SIG-M5 treated with dmso at 0.1 percent for 504 hours (cell line): Measurements from ENCODE around the gene DNAJB6.
"Not testable (repeated sequence)": the region's sequence is repeated elsewhere in the genome, so short reads cannot be mapped to it uniquely, and the experiment has no call there.

Source experiments
- DNase-seq: peaks from one replicate; lab custom pipeline; 2025; ENCODE audit not compliant: unreplicated experiment; lab: John Stamatoyannopoulos, UW

The DNAJB6 gene

DNA sequence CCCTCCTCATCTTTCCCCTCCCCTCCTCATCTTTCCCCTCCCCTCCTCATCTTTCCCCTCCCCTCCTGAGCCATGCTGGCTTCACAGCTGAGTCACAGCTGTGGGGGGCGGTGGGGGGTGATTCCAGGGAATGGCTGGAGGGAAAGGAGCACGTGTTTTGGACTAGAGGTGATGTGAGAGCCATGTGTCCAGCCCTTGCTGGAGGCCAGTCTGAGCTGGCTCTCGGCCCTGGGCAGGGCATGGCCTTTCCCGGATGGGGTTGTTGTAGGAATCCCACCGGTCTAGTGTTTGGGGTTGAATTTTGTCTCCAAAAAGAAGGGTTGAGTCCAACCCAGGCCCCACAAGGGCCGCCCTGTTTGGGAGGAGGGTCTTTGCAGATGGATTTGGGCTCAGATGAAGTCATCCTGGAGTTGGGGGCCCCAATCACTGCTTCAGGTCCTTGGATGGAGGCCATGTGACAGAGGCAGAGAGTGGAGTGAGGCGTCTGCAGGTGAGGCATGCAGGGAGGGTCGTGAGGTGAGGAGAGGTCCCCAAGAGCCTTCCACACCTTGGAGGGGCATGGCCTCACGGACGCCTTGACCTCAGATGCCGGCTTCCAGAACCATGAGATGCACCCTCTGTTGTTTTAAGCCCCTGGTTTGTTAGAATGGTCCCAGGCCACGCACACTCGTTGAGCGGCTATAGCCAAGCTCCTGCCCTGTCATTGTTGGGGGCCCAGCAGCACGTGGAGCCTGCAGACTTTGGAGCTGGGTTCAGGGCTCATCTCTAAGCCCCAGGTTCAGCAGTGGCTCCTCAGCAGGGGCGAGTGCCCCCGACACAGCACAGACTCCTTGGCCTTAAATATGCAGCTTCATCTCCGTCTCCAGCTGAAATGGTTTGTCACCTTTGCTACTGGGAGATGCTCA, 101.6 kb downstream of the DNAJB6 start:
- no peak for DNase-seq

DNA sequence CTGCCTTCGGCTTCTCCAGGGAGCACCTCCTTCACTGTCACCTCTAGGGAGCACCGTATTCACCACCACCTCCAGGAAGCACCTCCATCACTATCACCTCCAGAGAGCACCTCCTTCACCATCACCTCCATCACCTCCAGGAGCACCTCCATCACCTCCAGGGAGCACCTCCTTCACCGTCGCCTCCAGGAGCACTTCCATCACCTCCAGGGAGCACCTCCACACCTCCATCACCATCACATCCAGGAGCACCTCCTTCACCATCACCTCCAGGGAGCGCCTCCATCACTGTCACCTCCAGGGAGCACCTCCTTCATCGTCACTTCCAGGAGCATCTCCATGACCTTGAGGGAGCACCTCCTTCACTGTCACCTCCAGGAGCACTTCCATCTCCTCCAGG, 102.3 kb downstream of the DNAJB6 start:
- no peak for DNase-seq

DNA sequence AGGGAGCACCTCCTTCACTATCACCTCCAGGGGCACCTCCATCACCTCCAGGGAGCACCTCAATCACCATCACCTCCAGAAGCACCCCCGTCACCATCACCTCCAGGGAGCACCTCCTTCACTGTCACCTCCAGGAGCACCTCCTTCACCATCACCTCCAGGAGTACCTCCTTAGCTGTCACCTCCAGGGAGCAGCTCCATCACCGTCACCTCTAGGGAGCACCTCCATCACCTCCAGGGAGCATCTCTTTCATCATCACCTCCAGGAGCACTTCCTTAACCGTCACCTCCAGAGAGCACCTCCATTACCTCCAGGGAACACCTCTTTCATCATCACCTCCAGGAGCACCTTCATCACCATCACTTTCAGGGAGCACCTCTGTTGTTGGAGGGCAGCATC, 103.0 kb downstream of the DNAJB6 start:
- DNase-seq, result no peak

DNA sequence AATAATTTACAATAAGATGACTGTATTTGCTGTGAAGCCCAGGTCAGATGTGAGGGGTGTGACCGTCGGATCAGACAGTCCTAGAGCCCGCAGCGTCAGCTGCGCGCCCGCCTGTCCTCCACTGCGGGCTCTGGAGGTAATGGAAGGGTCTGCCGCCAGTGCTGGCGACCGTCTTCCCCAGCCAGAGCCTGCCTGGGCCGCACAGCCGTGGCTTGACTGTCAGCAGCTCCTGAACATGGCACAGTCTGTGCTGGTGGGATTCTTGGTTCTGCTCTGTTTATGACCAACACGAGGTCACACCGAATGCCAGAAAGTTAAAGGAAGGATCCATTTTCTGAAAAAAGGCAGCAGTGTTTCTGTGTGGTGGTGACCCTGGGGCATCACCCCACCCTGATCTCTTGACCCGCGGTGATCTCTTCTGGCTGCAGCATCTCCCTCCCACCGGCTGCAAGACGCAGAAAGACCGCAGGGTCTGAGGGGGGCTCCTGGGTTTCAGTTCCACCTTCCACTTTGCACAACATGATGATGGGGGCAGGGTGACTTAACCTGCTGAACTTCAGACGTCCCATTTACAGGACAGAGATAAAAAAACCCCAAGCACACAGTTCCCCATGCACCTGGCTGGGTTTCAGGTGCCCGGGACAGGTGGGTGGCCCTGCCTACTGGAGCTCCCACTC, 103.7 kb downstream of the DNAJB6 start:
- no peak for DNase-seq

DNA sequence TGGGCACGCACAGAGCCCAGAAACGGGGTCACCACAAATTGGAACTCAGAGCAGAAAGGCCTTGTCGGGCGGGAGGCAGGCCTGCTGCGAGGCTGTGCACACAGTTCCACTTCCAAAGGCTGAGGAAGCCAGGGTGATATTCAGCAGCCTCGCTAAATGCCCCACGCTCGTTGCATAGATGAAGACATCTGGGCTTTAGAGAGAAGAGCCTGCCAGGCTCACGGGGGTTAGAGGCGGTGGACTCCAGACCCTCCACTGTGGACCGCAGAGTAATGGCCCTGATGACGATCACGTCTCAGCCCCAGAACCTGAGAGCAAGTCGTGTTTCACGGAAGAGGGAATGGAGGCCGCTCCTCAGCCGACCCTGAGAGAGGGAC, 104.2 kb downstream of the DNAJB6 start:
- DNase-seq, result no peak

DNA sequence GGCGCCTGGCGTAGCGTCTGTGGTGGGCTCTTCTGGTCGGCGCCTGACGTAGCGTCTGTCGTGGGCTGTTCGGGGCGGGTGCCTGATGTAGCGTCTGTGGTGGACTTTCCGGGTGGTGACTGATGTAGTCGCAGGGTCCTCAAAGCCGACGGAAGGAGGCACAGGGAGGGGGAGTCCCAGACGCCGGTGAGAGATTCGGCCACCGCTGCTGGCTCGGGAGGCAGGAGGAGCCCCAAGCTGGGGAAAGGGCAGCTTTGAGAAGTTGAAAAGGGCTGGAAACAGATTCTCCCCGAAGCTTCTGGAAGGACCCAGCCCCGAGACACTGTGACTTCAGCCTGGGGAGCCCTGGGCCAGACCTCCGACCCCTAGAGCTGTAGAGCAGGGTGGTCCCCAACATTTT, 105.7 kb downstream of the DNAJB6 start:
- DNase-seq, result no peak

DNA sequence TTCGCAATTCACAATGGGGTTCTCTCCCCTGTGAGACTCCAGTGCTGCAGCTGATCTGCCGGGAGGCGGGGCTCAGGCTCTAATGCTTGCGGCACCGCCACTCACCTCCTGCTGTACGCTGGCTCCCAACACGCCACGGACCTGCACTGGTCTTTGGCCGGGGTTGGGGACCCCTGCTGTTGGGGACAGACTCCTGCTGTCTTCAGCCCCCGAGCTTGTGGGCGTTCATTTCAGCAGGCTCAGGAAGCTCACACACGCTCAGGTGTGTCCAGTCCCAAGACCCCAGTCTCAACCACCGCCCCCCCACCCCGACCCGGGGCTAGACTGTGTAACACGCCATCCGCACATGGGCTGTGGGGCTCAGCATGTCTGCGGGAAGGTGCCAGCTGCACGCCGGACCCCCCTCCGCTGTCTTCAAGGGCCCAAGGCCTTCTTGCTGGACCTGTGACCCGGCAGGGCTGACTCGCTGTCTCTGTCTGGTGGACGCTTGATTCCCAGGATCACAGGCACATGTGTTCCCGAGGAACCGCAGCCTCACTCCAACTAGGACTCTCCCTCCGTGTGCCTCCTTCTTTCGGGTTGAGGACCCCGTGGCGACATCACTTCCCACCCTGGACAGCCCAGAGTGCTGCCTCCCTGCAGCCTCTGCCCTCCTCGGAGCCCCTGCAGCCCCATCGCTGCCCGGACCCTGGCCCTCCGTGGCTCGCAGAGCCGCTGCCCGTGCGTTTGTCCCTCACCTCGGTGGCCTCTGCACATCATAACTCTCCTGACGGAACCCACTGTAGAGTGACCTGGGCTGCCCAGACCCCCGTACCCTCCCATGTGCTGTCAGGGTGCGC, 106.4 kb downstream of the DNAJB6 start:
- no peak for DNase-seq

DNA sequence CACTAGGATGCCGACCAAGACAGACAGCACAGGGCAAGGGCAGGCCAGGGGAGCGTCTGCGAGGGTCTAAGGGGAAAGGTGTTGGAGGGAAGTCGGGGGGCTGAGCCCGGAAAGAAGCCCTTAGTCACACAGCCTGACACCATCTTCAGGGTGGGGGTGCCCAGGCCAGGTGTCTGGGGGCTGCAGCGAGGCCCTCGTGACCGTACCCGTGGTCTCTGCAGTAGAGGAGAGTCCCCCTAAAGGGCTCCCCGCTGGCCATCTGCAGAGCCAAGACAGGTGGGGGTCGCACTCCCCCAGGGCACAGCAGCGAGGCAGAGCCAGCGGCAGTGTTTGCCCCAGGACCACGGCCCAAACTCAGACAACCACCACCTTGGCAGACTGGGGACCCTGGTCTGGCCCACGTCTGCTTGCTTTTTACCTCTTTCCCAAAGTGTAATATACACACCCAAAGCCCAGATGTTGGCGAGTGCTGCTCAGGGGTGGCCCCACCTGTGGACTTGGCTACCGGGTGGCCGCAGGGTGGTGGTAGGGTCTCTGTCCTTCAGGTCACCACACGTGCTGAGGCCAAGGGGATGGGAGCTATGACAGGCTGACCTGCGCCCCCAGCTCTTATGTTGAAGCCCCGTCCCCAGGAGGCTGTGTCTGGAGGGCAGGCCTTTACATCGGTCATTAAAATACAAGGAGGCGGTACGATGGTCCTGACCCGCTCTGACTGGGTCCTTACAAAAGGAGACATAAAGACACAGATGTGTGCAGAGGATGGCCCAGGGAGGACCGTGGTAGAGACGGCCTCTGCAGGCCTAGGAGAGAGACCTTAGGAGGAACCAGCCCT, 107.4 kb downstream of the DNAJB6 start:
- DNase-seq, result no peak

DNA sequence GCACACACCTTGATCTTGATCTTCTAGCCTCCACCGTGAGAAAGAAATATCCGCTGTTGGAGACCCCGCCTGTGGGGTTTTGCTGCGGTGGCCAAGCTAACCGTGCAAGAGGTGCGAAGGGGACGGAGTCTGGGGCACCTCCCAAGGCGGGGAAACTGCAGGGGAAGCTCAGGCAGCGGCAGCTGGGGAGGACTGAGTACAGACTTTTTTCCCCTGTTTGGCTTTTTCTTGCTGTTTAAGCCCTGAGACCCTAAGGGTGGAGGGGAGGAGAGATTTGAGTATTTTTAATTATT, 108.0 kb downstream of the DNAJB6 start:
- no peak for DNase-seq

DNA sequence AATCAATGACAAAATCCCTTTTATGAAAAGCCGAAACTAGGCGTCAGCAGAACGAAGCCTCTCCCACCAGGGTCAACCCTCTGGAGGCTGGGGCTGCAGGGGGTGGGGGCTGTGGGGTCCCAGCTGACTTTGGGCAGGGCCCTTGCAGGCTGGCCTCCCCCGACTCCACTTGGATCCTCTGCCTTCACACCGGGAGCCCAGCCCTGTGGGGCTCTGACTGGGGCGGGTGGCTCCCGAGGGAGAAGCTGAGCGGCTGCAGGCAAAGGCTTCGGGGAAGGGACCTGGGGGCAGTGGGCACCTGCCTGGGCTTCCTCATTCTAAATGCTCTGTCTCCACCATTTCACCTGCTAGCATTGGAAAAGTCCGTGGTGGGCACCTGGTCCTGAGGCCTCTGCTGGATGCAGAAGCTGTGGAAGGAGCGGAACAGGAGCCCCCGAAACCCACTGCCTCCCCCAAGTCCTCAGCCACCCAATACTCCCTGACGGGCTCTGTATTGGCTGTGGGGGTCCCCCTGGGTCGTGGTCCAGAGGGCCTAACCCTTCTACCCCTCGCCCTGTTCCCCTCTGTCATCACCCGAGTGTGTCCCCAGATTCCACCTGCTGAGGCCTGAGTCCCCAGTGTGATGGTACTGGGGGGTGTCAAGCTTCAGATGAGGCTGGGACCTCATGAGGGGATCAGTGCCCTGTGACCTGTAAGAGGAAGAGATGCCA, 108.6 kb downstream of the DNAJB6 start:
- DNase-seq, result no peak

DNA sequence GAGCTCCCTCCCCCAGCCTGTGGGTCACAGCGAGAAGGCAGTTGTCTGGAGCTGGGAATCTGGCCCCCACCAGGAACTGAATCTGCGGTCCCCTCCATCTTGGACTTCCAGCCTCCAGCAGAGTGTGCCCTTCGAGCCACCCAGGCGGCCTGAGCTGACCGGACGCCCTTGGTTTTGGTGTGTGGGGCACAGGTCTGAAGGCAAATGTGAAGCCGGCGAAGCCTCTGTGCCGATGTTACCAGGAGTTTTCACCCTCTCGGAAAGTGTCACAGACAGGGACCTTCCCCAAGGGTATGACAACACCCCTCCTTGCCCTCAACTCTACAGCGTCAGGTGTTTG, 109.1 kb downstream of the DNAJB6 start:
- DNase-seq, result no peak

DNA sequence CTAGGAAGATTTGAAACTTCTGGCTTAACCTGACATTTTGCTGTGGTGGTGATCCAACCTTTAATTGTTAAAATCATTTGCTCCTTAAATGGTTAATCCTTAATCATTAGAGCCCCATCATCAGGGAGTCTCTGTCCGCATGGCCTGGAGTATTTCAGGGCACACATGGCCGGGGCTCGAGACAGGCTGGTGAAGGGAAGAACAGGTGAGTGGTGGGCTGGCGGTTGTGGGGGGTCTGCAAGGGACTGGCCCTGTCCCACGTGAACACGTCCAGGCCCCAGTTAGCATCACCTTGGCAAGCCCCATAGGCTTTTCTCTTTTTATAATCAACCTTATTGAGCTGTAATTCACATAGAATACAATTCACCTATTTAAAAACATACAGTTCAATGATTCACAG, 109.5 kb downstream of the DNAJB6 start:
- no peak for DNase-seq

DNA sequence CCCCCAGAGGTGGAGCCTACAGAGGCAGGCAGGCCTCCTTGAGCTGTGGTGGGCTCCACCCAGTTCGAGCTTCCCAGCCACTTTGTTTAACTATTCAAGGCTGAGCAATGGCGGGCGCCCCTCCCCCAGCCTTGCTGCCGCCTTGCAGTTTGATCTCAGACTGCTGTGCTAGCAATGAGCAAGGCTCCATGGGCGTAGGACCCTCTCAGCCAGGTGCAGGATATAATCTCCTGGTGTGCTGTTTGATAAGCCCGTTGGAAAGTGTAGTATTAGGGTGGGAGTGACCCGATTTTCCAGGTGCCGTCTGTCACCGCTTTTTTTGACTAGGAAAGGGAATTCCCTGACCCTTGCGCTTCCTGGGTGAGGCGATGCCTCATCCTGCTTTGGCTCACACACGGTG, 117.2 kb downstream of the DNAJB6 start:
- DNase-seq, result not testable (repeated sequence)

DNA sequence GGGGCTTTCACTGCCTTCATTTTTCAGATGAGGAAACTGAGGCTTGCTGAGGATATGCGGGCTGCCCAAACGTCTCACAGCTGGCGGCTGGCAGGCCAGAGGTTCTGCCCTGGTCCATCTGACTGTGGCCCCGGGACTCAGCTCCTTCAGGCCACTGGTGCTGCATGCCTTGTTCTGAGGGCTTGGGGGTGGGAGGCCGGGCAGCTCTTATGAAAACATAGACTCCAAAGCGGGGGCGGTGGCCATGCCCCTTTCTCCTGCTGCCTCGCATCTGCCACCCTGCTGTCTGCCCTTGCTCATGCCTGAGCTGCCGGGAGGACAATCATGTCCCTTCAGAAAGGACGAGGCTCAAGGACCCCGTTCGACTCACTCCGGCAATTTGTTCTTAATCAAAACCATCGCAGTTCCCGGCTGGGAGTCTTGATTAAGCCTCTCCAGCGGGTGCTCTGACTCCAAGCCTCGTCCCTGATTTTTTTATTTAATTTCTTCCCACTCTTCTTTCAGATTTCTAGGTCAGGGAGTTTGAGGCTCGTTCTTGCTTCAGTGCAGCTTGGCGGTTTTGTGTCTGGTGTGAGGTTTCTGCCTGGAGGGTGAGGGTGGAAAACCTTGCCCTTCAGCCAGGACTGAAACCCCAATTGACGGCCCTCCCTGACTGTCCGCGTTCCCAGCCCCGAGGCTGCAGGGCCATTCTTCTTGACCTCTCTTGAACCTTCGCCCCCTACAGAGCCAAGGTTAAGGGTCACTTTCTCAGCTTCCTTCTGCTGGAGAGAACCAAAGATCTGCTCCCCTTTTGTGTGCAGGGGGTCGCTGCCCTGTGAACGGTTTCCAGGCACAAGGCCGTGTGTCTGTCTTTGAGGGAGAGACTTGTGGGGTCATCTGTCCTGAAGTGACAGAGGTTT, 120.8 kb downstream of the DNAJB6 start:
- DNase-seq, result no peak

DNA sequence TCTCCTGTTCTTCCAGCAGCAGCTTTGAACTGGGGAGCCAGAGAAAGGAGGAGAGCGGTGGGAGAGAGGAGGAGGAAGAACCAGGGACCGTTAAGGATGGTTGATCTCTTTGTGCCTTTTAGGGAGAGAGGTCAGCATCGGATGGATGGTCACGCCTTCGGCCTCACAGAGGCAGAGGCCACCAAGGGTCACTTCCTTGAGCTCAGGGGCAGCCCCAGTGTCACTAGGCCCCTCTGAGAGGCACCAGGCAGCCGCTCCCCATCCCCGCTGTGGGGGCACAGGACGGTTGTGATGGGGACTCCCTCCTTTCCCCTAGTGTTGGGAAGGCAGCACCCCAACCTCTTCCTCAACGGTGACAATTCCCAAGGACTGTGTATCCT, 121.4 kb downstream of the DNAJB6 start:
- no peak for DNase-seq

DNA sequence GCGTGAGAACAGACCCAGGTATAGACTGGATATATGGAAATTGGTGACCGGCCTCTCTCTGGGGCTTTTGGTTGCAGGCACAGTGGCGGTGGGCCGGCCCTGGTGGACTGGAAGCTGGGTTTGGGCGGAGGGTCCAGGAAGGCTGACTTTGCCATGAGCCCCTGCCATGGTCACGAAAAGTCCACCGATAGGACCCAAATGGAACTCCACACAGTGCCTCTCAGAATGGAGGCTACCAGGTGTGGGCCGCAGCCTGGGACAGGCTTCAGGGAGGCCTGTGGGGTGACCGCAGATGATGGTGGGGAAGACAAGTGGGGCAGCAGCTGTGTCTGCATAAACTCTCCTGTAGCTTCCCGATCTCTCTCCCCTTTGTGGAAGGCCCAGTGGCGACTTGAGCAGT, 123.2 kb downstream of the DNAJB6 start:
- no peak for DNase-seq

DNA sequence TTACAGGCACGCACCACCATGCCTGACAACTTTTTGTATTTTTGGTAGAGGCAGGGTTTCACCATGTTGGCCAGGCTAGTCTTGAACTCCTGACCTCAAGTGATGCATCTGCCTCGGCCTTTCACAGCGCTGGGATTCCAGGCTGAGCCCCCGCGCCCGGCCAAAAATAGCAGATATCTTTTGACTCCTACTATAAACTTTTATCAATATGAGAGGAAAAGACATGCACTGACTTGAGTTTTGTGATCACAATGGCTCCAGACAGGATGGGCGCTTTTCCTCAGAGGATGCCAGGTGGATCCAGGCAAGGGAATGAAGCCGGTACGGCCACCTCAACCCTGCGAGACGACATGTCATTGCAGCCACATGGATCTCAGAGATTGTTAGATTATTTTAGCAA, 123.9 kb downstream of the DNAJB6 start:
- DNase-seq, result no peak

DNA sequence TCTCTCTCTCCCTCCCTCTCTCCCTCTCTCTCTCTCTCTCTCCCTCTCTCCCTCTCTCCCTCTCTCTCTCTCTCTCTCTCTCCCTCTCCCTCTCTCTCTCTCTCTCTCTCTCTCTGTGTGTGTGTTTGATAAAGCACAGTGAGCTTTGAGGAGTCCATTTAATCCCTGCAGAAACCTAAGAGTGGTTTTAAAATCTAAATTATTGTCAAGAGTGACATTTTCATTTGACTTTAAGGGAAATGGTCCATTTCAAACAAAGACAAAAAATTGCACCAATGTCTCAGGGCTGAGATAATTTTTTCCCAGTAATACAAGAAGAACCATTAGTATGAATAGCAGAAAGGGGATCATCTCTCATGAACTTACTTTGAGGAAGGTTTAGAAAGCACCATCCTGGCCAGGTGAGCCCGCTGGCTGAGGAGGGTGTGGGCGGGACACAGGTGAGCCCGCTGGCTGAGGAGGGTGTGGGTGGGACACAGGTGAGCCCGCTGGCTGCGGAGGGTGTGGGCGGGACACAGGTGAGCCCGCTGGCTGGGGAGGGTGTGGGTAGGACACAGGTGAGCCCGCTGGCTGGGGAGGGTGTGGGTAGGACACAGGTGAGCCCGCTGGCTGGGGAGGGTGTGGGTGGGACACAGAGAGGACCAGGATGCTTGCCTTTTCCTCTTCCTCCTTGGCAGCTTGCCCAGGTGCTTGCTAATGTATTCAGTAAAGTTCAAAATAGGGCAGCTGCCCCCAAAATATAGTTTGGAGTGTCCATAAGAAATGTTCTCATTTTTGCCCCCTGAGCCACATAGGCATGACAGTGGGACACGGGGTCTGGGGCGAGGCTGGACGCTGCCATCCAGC, 125.0 kb downstream of the DNAJB6 start:
- DNase-seq, result no peak

DNA sequence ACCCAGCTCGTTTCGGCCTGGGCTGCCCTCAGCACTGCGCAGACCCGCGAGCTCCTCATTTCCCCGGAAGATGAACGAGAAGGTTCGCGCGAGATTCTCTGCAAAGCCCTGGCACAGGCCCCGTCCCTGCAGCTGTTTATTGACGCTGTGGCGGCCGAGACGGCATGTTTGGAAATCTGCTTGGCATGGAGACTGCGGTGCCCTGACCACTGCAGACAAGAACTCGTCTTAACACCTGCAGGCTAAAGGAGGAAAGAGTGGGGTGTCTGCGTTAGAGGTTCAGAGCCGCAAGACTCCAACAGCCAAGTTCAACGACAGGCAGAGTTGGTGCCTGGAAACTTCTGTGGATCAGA, 125.6 kb downstream of the DNAJB6 start:
- no peak for DNase-seq
